PC-9 (cell line): ENCODE measurements around the gene GDPD4. TPM values are rescaled to one million over a fixed set of nuclear protein-coding genes. Genes with fewer than 3 reads are reported as not detected.

Source experiments
- BruUV-seq: library from RNA; stranded (reverse); fragments of 400-500 nt; replicated peaks from 2 replicates; lab custom pipeline; 2021; lab: Mats Ljungman, UMichigan
- CTCF ChIA-PET: fragments of 300-600 bp; sonication (Branson Sonifier 250); formaldehyde crosslinking; loops from one replicate; lab custom pipeline; 2022; ENCODE audit warnings: antibody characterized with exemption; lab: Charles Lee
- POLR2A ChIA-PET: fragments of 300-600 bp; sonication (Branson Sonifier 250); formaldehyde crosslinking; loops from one replicate; lab custom pipeline; 2022; ENCODE audit warnings: antibody characterized with exemption; ENCODE audit not compliant: unreplicated experiment; lab: Charles Lee
- DNase-seq, 2 experiments: peaks; one replicate each; pipeline versions ENCODE4 v3.0.0 to v3.0.0-alpha.2; 2015 to 2022; ENCODE audit warnings: mixed read lengths in 1 of 2
- H2AFZ ChIP-seq: fragments of 200-600 bp; sonication (generic); 2 replicates; pipeline ENCODE4 v1.8.1; 2017; ENCODE audit warnings: antibody characterized with exemption
- H3F3A ChIP-seq: fragments of 200-600 bp; sonication (generic); 2 replicates; pipeline ENCODE4 v1.8.1; 2017; ENCODE audit warnings: antibody characterized with exemption, mild to moderate bottlenecking, low read depth; ENCODE audit not compliant: insufficient read depth
- H3K27ac ChIP-seq: fragments of 200-600 bp; sonication (generic); 2 replicates; pipeline ENCODE4 v1.6.1; 2016; ENCODE audit warnings: mixed run types
- H3K27me3 ChIP-seq: fragments of 200-600 bp; sonication (generic); 2 replicates; pipeline ENCODE4 v1.6.1; 2016; ENCODE audit warnings: low read depth, mixed run types; ENCODE audit not compliant: insufficient read depth
- H3K36me3 ChIP-seq: fragments of 200-600 bp; sonication (generic); 2 replicates; pipeline ENCODE4 v1.6.1; 2016; ENCODE audit warnings: low read depth, mixed run types
- H3K4me1 ChIP-seq: fragments of 200-600 bp; sonication (generic); replicated peaks from 2 replicates; pipeline ENCODE4 v1.6.1; 2016; ENCODE audit warnings: mixed run types; ENCODE audit not compliant: insufficient read depth
- H3K4me2 ChIP-seq: fragments of 200-600 bp; sonication (generic); 2 replicates; pipeline ENCODE4 v1.6.1; 2017; ENCODE audit warnings: mixed run types
- H3K4me3 ChIP-seq: fragments of 200-600 bp; sonication (generic); 2 replicates; pipeline ENCODE4 v1.6.1; 2016; ENCODE audit warnings: mixed run types
- H3K79me2 ChIP-seq: fragments of 200-600 bp; sonication (generic); 2 replicates; pipeline ENCODE4 v1.6.1; 2017; ENCODE audit warnings: low read depth, mixed run types
- H3K9me2 ChIP-seq: fragments of 200-600 bp; sonication (generic); 2 replicates; pipeline ENCODE4 v1.8.1; 2017; ENCODE audit warnings: mild to moderate bottlenecking; ENCODE audit not compliant: insufficient read depth
- H3K9me3 ChIP-seq: fragments of 200-600 bp; sonication (generic); 2 replicates; pipeline ENCODE4 v1.8.1; 2016; ENCODE audit warnings: low read depth; ENCODE audit not compliant: insufficient read depth
- H4K20me1 ChIP-seq: fragments of 200-600 bp; sonication (generic); 2 replicates; pipeline ENCODE4 v1.8.1; 2017; ENCODE audit not compliant: insufficient read depth
- CTCF ChIP-seq: fragments of 200-600 bp; sonication (generic); conservative IDR thresholded peaks from 2 replicates; pipeline ENCODE4 v1.6.1; 2017; ENCODE audit warnings: mixed run types, antibody characterized with exemption, mild to moderate bottlenecking, moderate library complexity
- EZH2 ChIP-seq: fragments of 200-600 bp; sonication (generic); IDR thresholded peaks from 2 replicates; pipeline ENCODE4 v1.8.0; 2017; ENCODE audit warnings: antibody characterized with exemption, low read depth
- intact Hi-C: fragments of 100-400 bp; cut with micrococcal nuclease; formaldehyde crosslinking; loops from one replicate; pipeline ENCODE4 v1.10.0; 2022; ENCODE audit not compliant: unreplicated experiment
- total RNA-seq: library from RNA; stranded (reverse); gene quantifications from 2 replicates; pipeline ENCODE4 v1.2.3, GENCODE V29; 2021

GDPD4 gene
- total RNA-seq, 1 experiment from 2014 or later: not detected

- CTCF ChIA-PET: no interaction called here
Observed at GRCh38 chr11:77174559-77174958, 126.9 kb downstream of the GDPD4 start.

GRCh38 chr11:77173494-77173893 is 128.0 kb downstream of the GDPD4 start:
- no peak overlapping the region for H3K4me2 ChIP-seq
- peaks cover 8% of the 10 kb centered on the region; the same call in 1 of the 2 replicates for H3K4me1 ChIP-seq
- no peak overlapping the region for H2AFZ ChIP-seq
- H3F3A ChIP-seq: no peaks in the 10 kb centered on the region
- no TSS peak for BruUV-seq
- no peaks in the 10 kb centered on the region for H3K9me3 ChIP-seq
- POLR2A ChIA-PET: no interaction called here
- no peak overlapping the region for H3K27ac ChIP-seq
- no peaks in the 10 kb centered on the region for H3K36me3 ChIP-seq
- no peaks in the 10 kb centered on the region for H3K79me2 ChIP-seq
- no peaks in the 10 kb centered on the region for H3K27me3 ChIP-seq
- DNase-seq: no peak
- H3K9me2 ChIP-seq: no peaks in the 10 kb centered on the region
- H4K20me1 ChIP-seq: no peaks in the 10 kb centered on the region
- CTCF ChIA-PET: interaction anchor here (0.7 kb wide), 1 partner anchor 847 kb away, joined by 3 read pairs; no protein-coding TSS in a partner anchor
- TF ChIP-seq EZH2 (no peak), CTCF (no peak)
- H3K4me3 ChIP-seq: no peak overlapping the region
- intact Hi-C loops: no loop called here

More at GRCh38 chr11:77174559-77174958, 126.9 kb downstream of the GDPD4 start:
- Histone ChIP-seq H4K20me1 (no peaks in the 10 kb centered on the region), H3K79me2 (no peaks in the 10 kb centered on the region), H2AFZ (no peak overlapping the region), H3K4me3 (no peak overlapping the region), H3K27ac (no peak overlapping the region), H3K9me2 (no peaks in the 10 kb centered on the region), H3K9me3 (no peaks in the 10 kb centered on the region), H3K27me3 (peaks cover 8% of the 10 kb centered on the region; the same call in 1 of the 2 replicates), H3K4me1 (peaks cover 8% of the 10 kb centered on the region; the same call in 1 of the 2 replicates), H3K4me2 (no peak overlapping the region), H3F3A (no peaks in the 10 kb centered on the region), H3K36me3 (no peaks in the 10 kb centered on the region)
- no peak for DNase-seq
- POLR2A ChIA-PET: interaction anchor here (0.6 kb wide), 1 partner anchor 79 kb away, joined by 3 read pairs; no protein-coding TSS in a partner anchor
- BruUV-seq: no TSS peak
- intact Hi-C loops: no loop called here
- TF ChIP-seq CTCF (no peak), EZH2 (no peak)

- ChIA-PET CTCF (interaction anchor here (0.7 kb wide), 1 partner anchor 846 kb away, joined by 3 read pairs; no protein-coding TSS in a partner anchor), POLR2A (no interaction called here)
- BruUV-seq: no TSS peak
- no peaks in the 10 kb centered on the region for H3K9me3 ChIP-seq
- H3K27ac ChIP-seq: no peak overlapping the region
- peak in 1 of 2 experiments; percentile 45 for DNase-seq
- peaks cover 8% of the 10 kb centered on the region; the same call in 1 of the 2 replicates for H3K4me1 ChIP-seq
- intact Hi-C loops: no loop called here
- H4K20me1 ChIP-seq: no peaks in the 10 kb centered on the region
- H2AFZ ChIP-seq: no peak overlapping the region
- no peak overlapping the region for H3K4me2 ChIP-seq
- no peaks in the 10 kb centered on the region for H3K79me2 ChIP-seq
- H3K4me3 ChIP-seq: no peak overlapping the region
- no peaks in the 10 kb centered on the region for H3K9me2 ChIP-seq
- H3K27me3 ChIP-seq: peaks cover 4% of the 10 kb centered on the region; the same call in 1 of the 2 replicates
- H3F3A ChIP-seq: no peaks in the 10 kb centered on the region
- H3K36me3 ChIP-seq: no peaks in the 10 kb centered on the region
- no peak for TF ChIP-seq CTCF
- TF ChIP-seq EZH2: no peak
Observed at GRCh38 chr11:77172666-77172982, 128.9 kb downstream of the GDPD4 start.
